ENCODE measurements around the gene NFATC2.
A peak's percentile ranks its signal among the peaks of the same experiment; 100 is the strongest.
"Not testable (repeated sequence)": the region's sequence is repeated elsewhere in the genome, so short reads cannot be mapped to it uniquely, and the experiment has no call there.

The NFATC2 gene

GRCh38 chr20:51352791-51353190, 189.7 kb downstream of the NFATC2 start:
- DNase-seq = no peak

GRCh38 chr20:51350941-51351631, 191.4 kb downstream of the NFATC2 start:
- peak; percentile 90 for DNase-seq

GRCh38 chr20:51348876-51349275, 193.6 kb downstream of the NFATC2 start:
- DNase-seq = no peak

GRCh38 chr20:51347831-51348230, 194.7 kb downstream of the NFATC2 start:
- peak; percentile 60 for DNase-seq

DNA sequence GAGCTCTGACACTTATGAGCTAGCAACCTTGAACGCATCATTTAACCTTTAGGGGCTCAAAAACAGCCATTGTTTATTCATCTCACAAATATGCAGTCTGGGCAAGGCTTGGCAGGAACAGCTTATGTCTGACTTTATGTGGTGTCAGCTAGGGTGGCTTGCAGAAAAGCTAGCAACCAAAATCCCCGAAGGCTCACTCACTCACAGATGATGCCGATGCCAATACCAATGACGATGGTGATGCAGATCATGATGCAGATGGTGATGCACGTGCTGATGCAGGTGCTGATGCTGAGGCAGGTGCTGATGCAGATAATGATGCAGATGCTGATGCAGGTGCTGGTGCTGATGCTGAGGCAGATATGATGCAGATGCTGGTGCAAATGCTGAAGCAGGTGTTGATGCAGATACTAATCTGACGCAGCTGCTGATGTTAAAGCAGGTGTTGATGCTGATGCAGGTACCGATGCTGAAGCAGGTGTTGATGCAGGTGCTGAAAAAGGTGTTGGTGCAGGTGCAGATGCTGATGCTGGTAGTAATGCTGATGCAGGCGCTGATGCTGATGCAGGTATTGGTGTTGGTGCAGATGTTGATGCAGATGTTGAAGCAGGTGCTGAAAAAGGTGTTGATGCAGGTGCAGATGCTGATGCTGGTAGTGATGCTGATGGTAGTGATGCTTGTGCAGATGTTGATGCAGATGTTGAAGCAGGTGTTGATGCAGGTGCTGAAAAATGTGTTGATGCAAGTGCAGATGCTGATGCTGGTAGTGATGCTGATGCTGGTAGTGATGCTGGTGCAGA, 195.6 kb downstream of the NFATC2 start:
- DNase-seq = peak; percentile 52

DNA sequence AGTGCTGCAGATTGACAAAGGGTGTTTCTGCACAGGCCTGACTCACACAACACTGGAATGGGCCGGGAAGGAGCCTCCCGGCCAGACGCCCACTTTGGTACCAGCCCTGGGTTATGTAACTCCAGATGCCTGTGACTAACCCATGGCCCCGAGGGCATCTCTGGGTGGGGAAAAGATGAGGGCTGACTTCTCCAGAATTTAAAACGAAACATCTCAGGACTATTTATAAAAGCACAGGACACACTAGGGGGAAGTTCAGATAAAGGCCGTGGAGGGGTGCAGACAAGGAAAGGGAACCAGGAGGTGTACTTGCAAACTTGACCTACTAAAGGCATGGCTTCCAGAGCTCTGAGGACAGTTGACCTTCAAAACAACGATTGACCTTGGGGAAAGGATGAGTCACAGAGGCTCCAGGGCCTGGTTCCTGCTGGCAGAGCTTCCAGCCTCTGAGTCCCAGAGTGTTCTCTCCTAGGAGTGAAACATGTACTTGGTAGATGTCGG, 196.9 kb downstream of the NFATC2 start:
- DNase-seq = peak; percentile 71

DNA sequence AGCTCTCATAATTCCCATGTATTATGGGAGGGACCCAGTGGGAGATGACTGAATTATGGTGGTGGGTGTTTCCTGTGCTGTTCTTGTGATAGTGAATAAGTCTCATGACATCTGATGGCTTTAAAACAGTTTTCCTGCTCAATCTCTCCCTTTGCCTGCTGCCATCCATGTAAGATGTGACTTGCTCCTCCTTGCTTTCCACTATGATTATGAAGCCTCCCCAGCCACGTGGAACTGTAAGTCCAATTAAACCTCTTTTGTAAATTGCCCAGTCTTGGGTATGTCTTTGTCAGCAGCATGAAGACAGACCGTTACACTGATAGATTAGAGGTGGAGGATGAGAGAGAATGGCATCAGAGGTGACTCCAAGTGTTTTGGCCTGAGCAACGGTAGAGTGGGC, 198.7 kb downstream of the NFATC2 start:
- not testable (repeated sequence) for DNase-seq

DNA sequence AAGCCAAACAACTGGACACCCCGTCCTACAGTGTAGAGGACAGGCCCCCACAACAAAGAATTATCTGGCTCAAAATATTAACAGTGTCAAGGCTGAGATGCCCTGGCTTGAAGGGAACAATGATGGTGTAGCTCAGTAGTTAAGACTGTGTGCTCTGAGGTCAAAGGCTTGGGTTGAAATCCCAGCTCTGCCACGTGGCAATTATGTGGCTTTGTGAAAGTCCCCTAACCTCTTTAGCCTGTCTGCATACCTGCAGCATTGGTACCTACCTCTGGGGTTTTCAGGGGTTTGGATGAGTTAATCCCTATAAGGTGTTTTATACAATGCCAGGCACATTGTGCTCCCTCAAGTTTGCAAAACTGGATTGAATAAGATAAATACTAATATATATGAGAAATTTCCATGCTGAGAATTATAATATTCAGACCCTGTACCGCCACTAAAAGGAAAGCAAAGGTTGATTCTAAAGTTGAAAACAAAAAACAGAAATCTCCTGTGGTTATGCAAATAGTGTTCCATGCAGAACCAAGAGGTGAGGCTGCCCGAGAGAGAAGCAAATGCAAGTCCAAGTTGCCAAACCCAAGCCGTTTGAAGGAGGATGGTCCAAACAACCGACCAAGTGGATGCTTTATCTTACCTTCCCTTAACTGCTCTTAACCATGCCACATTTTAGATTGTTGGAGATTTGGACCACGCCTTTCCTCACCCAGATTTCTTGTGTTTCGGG, 199.8 kb downstream of the NFATC2 start:
- no peak for DNase-seq

DNA sequence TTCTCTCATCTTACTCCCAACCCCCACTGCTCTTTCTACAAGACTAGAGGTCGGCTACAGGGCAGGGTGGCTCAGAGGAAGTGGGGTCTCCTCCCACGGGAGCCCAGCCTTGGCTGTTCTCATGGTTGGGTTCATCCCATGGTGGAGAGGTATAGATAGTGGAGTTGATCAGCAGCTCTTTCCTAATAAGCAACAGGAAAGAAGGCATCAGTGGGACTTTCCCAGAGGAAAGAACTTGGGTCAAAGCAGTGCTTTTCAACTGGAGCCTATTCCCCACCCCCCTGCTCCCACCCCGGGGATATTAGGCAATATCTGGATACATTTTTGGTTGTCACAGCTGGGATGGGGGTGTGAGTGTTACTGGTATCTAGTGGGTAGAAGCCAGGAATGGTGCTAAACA, 200.9 kb downstream of the NFATC2 start:
- DNase-seq = peak; percentile 57

- DNase-seq = no peak
Observed at GRCh38 chr20:51340451-51340840, 202.1 kb downstream of the NFATC2 start.

GRCh38 chr20:51339721-51340450, 202.6 kb downstream of the NFATC2 start:
- no peak for DNase-seq

DNA sequence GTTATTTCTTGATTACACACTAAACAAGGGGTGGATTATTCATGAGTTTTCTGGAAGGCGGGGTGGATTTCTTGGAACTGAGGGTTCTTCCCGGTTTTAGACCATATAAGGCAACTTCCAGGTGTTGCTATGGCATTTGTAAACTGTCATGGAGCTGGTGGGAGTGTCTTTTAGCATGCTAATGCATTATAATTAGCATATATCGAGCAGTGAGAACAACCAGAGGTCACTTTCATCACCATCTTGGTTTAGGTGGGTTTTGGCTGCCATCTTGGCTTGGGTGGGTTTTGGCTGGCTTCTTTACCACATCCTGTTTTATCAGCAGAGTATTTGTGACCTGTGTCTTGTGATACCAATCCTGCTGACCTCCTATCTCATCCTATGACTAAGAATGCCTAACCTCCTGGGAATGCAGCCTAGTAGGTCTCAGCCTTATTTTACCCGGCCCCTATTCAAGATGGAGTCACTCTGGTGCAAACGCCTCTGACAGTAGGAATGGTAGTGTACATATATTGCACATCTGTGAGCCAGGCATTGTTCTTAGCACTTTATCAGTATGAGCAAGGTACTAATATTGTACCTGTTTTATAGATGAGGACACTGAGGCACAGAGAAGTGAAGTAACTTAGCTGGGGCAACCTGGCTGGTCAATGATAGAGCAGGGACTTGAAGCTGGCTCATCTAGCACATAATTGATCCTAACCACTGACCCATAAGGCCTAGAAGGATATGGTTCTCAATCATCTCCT, 203.7 kb downstream of the NFATC2 start:
- DNase-seq = peak; percentile 65

DNA sequence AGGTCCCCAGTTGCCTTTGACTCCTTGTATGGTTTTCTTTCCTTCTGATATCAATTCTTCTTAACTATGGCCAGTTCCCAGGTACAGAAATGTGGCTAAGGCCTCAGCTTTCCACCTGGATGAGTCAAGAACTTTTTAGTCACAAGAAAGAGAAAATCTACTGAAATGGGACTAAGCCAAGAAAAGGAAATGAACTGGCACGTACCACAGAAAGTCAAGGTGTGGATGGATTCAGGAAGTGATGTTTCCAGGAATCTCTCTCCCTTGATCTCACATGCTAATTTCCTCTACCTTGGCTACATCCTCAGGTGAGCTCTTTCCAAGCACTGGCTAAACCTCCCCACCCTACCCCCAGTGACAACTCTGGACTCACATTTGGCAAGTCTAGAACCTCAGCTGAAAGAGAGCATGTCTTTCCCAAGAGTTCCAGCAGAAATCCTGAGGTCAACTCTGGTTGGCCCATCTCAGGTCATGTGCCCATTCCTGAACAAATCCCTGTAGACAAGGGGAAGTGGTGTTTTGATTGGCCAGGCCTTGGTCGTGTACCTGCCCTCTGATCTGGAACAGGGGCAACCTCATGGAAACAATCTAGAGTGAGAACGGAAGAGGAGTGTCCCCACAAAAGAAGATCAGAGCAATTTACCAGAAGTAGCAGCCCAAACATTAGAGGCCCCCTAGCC, 205.3 kb downstream of the NFATC2 start:
- DNase-seq = no peak

Measured in fibroblast of skin of scalp (primary cell).